ENCODE results near the gene GCHFR. TPM values are rescaled to one million over a fixed set of nuclear protein-coding genes. Genes with fewer than 3 reads are reported as not detected.

Gene GCHFR
- total RNA-seq, 6 experiments from 2014 or later: 65.4 to 181 (median 82.0) TPM

DNA sequence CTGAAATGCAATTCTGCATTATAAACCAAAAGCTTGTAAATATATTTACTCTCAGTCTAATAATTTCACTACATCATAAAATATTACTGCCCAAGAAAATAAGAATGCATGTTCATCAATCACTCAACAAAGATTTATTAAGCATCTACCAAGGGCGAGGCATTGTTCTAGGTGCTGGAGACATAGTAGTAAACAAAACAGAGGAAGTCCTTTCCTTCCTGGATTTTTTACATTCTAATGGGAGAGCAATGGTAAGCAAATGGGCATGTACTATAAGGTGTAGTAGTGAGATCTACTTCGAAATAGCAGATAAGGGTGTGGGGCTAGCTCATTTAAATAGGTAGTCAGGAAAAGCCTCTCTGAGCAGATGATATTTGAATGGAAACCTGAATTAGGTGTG is 32.2 kb downstream of the GCHFR start:
- DNase-seq (no peak), ATAC-seq (no peak)
- Histone ChIP-seq H3K9me3 (no peaks in the 10 kb centered on the region), H3K36me3 (no peaks in the 10 kb centered on the region), H3K4me1 (peaks cover 0 to 32% (median 19%) of the 10 kb centered on the region in 4 donors), H3K27ac (peak overlapping the region in 2 of 3 donors; percentile 0 to 29), H3K27me3 (no peaks in the 10 kb centered on the region), H3K4me3 (no peak overlapping the region)
- TF ChIP-seq POLR2A (IDR thresholded peaks at IDR 0.05) (no peak), CTCF (IDR thresholded peaks at IDR 0.05) (no peak)
- WGBS (ENCODE audit: insufficient coverage, low coverage, low lambda C conversion rate, missing lambda C conversion rate): 60% methylated on average over 2 of the region's 2 CpGs
- intact Hi-C loops (cut with DNase I): no loop called here

DNA sequence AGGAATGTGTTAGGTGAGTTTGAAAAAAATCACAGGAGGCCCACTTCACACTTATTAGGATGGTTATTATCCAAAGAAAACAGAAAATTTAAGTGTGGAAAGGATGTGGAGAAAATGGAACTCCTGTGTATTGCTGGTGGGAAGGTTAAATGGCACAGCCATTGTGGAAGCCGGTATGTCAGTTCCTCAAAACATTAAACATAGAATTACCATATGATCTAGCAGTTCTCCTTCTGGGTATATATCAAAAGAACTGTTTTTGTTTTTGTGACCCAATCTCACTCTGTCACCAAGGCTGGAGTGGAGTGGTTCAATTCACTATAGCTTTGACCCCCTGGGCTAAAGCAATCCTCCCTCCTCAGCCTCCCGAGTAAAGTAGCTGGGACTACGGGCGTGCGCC is 32.6 kb downstream of the GCHFR start:
- Histone ChIP-seq H3K4me3 (no peak overlapping the region), H3K4me1 (peaks cover 0 to 34% (median 19%) of the 10 kb centered on the region in 4 donors), H3K27ac (peak overlapping the region in 1 of 3 donors; percentile 11), H3K27me3 (no peaks in the 10 kb centered on the region), H3K9me3 (no peaks in the 10 kb centered on the region), H3K36me3 (no peaks in the 10 kb centered on the region)
- TF ChIP-seq POLR2A (IDR thresholded peaks at IDR 0.05): no peak
- no peak for TF ChIP-seq CTCF (IDR thresholded peaks at IDR 0.05)
- intact Hi-C loops (cut with DNase I): no loop called here
- 83% methylated on average over 5 of the region's 5 CpGs for WGBS (ENCODE audit: insufficient coverage, low coverage, low lambda C conversion rate, missing lambda C conversion rate)
- ATAC-seq (no peak), DNase-seq (no peak)

DNA sequence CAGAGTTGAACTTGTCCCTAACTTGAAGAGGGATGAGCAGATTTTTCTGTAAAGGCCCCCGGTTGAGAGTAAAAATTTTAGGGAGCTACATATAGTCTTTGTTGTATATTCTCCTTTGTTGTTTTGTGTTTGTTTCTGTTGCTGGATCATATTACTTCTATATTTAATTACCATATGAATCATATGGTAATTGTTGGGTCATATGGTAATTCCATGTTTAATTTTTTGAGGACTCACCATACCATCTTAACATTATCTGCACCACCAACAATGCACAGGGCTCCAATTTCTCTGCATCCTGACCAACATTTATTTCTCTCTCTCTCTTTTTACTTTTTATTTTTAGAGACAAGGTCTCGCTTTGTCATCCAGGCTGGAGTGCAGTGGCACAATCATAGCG is 35.7 kb downstream of the GCHFR start:
- Histone ChIP-seq H3K9me3 (no peaks in the 10 kb centered on the region), H3K27ac (no peak overlapping the region), H3K4me1 (peaks cover 0 to 42% (median 19%) of the 10 kb centered on the region in 4 donors), H3K27me3 (no peaks in the 10 kb centered on the region), H3K36me3 (no peaks in the 10 kb centered on the region), H3K4me3 (no peak overlapping the region)
- intact Hi-C loops (cut with DNase I): no loop called here
- no peak for DNase-seq
- WGBS (ENCODE audit: insufficient coverage, low coverage, low lambda C conversion rate, missing lambda C conversion rate): 93% methylated on average over 3 of the region's 3 CpGs
- no peak for TF ChIP-seq CTCF (IDR thresholded peaks at IDR 0.05)
- TF ChIP-seq POLR2A (IDR thresholded peaks at IDR 0.05): no peak
- ATAC-seq: no peak

DNA sequence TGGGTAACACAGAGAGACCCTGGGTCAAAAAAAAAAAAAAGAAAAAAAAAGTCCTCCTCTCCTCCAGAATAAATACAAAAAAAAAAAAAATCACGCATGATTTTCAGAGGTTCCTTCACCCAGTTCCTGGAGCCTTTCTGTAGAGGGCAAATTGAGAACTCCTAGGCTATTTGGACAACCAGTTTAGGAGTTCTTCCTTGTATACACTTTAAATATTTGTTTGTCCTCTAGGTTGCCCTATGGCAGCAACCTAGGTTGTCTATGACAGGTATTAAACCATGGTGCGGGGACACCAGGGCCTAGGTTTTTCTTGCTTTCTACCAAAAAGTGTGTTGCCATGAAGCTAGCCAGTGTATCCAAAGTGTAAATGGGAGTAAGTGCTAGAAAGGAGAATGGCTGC is 39.2 kb downstream of the GCHFR start:
- no peak overlapping the region for H3K4me3 ChIP-seq
- ATAC-seq: peak; percentile 3 to 48 (median 12)
- WGBS (ENCODE audit: insufficient coverage, low coverage, low lambda C conversion rate, missing lambda C conversion rate): 28% methylated on average over 2 of the region's 2 CpGs
- intact Hi-C loops (cut with DNase I): no loop called here
- peak overlapping the region in 2 of 3 donors; percentile 38 to 56 for H3K27ac ChIP-seq
- H3K27me3 ChIP-seq: no peaks in the 10 kb centered on the region
- H3K36me3 ChIP-seq: no peaks in the 10 kb centered on the region
- no peaks in the 10 kb centered on the region for H3K9me3 ChIP-seq
- peaks cover 0 to 40% (median 17%) of the 10 kb centered on the region in 4 donors for H3K4me1 ChIP-seq
- TF ChIP-seq POLR2A (IDR thresholded peaks at IDR 0.05) (no peak), CTCF (IDR thresholded peaks at IDR 0.05) (no peak)
- DNase-seq: no peak

DNA sequence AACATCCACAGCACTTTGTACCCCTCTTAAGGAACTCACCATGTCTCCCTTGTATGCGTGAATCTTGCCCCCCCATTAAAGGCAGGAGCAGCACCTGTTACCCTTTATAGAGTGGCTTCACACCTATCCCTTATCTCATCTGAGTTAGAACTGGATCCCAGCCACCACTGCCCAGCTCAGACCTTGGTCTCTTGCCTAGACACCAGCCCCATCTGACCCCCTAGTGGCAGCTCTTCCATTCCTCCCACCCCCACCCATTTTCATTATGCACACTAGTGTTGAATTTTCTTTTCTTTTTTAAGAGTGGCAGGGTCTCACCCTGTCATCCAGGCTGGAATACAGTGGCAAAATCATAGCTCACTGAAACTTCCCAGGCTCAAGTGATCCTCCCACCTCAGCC is 39.8 kb downstream of the GCHFR start:
- peaks cover 0 to 46% (median 19%) of the 10 kb centered on the region in 4 donors for H3K4me1 ChIP-seq
- no peaks in the 10 kb centered on the region for H3K27me3 ChIP-seq
- no peaks in the 10 kb centered on the region for H3K36me3 ChIP-seq
- TF ChIP-seq CTCF (IDR thresholded peaks at IDR 0.05) (peak in 1 of 4 donors; percentile 19), POLR2A (IDR thresholded peaks at IDR 0.05) (no peak)
- H3K27ac ChIP-seq: peak overlapping the region in 1 of 3 donors; percentile 38
- peak in 2 of 3 donors; percentile 34 to 63 for DNase-seq
- no peak overlapping the region for H3K4me3 ChIP-seq
- intact Hi-C loops (cut with DNase I): no loop called here
- whole genome bisulfite sequencing (ENCODE audit: insufficient coverage, low coverage, low lambda C conversion rate, missing lambda C conversion rate): 31% methylated on average over 1 of the region's 1 CpG
- H3K9me3 ChIP-seq: no peaks in the 10 kb centered on the region
- peak in 2 of 4 donors; percentile 9 to 46 for ATAC-seq

Data from right lobe of liver (tissue), 6 donors.